ENCODE measurements around the gene LMO7.

LMO7 gene

DNA sequence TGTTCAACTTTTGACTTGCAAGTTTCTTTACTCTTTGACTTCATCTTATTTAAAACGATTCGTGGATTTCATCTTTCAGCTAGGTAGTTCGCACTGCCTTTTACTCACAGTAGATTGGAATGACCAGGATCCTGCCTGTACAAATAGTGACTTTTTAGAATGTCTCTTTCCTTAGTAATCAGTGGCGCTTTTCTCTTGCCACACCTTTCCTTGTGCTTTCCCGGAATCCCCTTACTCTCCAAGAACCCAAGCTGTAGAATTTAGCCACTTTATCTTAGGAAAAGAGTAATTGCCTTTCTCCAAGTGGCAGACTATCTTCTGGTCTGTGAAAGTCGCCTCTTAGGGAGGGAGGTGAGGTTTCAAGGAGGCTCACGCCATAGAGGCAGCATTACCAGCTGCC lies 123.4 kb downstream of the LMO7 start:
- no peak for DNase-seq (ENCODE audit: low read depth)
- TF ChIP-seq, protein P1, sequence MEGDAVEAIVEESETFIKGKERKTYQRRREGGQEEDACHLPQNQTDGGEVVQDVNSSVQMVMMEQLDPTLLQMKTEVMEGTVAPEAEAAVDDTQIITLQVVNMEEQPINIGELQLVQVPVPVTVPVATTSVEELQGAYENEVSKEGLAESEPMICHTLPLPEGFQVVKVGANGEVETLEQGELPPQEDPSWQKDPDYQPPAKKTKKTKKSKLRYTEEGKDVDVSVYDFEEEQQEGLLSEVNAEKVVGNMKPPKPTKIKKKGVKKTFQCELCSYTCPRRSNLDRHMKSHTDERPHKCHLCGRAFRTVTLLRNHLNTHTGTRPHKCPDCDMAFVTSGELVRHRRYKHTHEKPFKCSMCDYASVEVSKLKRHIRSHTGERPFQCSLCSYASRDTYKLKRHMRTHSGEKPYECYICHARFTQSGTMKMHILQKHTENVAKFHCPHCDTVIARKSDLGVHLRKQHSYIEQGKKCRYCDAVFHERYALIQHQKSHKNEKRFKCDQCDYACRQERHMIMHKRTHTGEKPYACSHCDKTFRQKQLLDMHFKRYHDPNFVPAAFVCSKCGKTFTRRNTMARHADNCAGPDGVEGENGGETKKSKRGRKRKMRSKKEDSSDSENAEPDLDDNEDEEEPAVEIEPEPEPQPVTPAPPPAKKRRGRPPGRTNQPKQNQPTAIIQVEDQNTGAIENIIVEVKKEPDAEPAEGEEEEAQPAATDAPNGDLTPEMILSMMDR (IDR thresholded peaks at IDR 0.05; ENCODE audit: insufficient read depth, low read depth, low read length, missing control alignments), result no peak
- no peak overlapping the region for H3K4me3 ChIP-seq (ENCODE audit: low read depth, low read length)

DNA sequence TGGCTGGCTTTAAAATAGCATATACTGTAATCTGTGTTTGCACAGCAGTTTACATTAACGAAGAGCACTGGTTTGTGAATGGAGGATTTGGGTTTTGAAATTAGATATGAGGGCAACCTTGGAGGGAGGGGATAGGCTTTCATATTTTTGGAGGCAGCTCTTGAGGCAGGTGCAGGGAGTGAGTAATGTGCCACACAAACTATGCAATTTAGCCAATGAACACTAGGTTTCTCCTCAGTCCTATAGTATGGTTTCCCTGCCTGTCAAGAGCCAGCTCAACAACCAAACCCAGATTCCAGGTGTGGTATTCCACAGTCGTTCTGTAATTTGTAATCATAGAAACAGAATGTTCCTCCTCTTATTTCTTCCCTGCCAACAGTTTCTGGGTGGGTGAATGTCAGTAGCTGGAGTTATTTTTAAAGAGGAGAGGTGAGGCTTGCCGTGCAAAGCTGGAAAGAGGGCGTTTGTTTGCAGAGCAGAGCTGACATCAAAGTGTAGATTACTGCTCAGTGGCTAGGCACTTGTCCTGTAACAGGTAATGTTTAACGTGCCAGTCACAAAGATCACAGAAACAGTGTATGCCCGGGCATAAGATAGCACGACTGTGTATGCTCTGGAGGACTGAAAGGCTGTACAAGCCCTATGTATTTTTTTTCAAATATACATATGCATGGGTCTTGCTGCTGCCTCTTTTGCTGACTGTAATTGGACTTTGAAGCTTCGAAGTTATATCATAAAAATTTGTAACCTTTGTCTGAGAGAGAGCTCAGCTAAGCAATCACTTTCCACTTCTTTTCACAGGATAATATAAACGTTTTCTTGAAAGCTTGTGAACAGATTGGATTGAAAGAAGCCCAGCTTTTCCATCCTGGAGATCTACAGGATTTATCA lies 124.2 kb downstream of the LMO7 start:
- no peak overlapping the region for H3K4me3 ChIP-seq (ENCODE audit: low read depth, low read length)
- DNase-seq (ENCODE audit: low read depth), result no peak
- TF ChIP-seq, protein P1 (IDR thresholded peaks at IDR 0.05; ENCODE audit: insufficient read depth, low read depth, low read length, missing control alignments), result no peak

DNA sequence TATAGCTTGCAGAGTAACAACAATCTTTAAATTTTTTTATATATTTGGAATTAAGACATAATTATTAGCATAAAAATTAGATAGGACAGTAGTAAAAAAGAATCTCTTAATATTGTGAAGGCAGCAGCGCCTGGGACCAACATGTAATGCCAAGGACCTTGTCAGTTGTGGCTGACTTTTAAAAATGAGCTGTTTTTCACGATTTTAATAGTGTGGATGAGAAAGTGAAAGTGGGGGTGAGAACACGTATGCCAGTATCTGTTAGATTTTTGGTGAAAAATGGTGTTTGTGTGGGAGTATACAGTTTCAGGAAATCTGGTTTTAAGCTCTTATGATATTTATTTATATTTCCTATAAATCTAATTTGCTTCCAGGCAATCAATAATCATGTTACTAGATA lies 125.2 kb downstream of the LMO7 start:
- TF ChIP-seq, protein P1 (IDR thresholded peaks at IDR 0.05; ENCODE audit: insufficient read depth, low read depth, low read length, missing control alignments), result no peak
- H3K4me3 ChIP-seq (ENCODE audit: low read depth, low read length), result no peak overlapping the region; the same call in 1 of the 2 replicates
- DNase-seq (ENCODE audit: low read depth), result peak; percentile 35

DNA sequence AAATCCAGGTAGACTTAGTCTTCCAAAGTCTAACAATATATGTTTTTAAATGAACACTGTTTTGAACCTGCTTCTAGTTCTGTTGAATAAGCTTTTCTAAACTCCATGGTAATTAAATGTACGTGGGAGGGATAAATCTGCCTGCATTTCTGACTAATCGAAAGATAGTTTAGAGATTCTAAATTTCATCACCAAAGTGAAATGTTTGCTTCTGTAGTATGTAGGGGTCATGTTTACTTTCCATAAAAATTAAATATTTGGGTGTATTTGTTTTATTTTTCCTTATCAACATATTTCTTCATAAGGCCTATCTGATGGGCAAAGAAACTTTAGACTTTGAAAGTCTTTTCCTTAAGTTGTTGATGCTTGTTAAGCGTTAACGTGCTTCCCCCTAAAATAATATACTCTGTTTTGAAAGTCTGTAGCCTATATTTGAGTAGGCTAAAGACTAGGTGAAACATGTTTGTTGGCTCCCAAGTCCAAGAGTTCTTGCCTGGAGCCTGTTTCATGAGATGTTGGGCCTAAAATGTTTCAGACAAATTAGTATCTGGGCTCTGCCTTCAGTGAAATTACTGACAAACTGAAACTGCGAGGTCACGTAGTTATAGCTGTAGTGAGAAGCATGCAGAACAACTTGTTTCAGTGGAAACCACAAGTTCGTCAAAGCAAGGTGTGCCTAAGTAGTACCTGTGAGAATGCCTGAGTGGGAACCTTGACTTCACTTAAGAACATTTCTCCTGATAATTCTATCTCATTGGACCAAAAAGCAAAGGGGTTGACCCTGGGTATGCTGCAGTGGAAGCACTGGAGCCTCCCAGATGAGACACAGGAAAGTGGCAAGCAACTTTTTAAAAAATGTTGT lies 126.2 kb downstream of the LMO7 start:
- TF ChIP-seq, protein P1 (IDR thresholded peaks at IDR 0.05; ENCODE audit: insufficient read depth, low read depth, low read length, missing control alignments), result no peak
- DNase-seq (ENCODE audit: low read depth), result peak; percentile 82

DNA sequence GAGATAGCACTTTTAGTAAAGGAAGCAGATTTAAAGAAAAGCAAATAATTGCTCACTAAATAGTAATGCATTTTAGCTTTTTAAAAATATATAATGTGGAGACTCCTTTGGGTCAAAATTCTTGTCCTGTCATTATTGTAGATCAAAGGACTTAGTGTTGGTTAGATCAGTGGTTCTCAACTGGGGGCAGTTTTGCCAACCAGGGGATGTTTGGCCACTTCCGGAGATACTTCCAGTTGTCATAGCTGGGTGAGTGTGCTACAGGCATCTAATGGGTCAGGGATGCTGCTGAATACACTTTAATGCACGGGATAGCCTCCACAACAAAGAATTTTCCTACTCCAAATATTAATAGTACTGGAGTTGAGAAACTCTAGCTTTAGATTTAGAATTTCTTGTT lies 126.8 kb downstream of the LMO7 start:
- no peak overlapping the region for H3K4me3 ChIP-seq (ENCODE audit: low read depth, low read length)
- TF ChIP-seq, protein P1 (IDR thresholded peaks at IDR 0.05; ENCODE audit: insufficient read depth, low read depth, low read length, missing control alignments), result no peak
- no peak for DNase-seq (ENCODE audit: low read depth)

More for the DNA sequence above, 126.2 kb downstream of the LMO7 start:
- H3K4me3 ChIP-seq (ENCODE audit: low read depth, low read length), result no peak overlapping the region

DNA sequence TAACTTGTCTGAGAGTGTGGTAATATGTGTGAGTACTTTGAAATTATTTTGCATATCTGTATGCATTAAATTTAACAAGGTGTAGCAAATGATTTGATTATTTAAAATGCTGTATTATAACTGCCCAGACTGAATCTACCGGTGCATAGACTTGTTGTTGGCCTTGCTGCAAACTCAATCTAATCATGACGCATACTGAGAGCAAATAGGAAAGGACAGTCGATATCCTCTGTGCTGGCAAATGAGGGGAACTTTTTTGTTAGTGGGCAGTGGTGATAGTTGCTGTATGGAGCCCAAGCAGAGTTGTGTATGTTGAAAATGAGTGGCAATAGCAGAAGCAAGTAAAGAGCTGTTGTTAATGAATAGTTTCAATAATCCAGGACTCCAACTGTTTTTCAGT lies 127.4 kb downstream of the LMO7 start:
- DNase-seq (ENCODE audit: low read depth), result no peak
- H3K4me3 ChIP-seq (ENCODE audit: low read depth, low read length), result no peak overlapping the region
- TF ChIP-seq, protein P1 (IDR thresholded peaks at IDR 0.05; ENCODE audit: insufficient read depth, low read depth, low read length, missing control alignments), result no peak

All from GM12865 (cell line).